Suprapubic skin (tissue), 4 donors: Measurements from ENCODE around the gene DNAH10. TPM values are rescaled to one million over a fixed set of nuclear protein-coding genes. Genes with fewer than 3 reads are reported as not detected.
"Not testable (repeated sequence)": the region's sequence is repeated elsewhere in the genome, so short reads cannot be mapped to it uniquely, and the experiment has no call there.

Source experiments
- DNase-seq, 2 donors: peaks; one replicate each; pipeline ENCODE4 v3.0.0-alpha.2; 2019; ENCODE audit warnings: low spot score in 2 of 2
- H3K27ac ChIP-seq: fragments of 200-600 bp; sonication (generic); one replicate; pipeline ENCODE4 v1.5.1; 2019
- H3K27me3 ChIP-seq: fragments of 200-600 bp; sonication (generic); one replicate; pipeline ENCODE4 v1.5.1; 2019
- H3K36me3 ChIP-seq: fragments of 200-600 bp; sonication (generic); one replicate; pipeline ENCODE4 v1.5.1; 2019
- H3K4me1 ChIP-seq: fragments of 200-600 bp; sonication (generic); one replicate; pipeline ENCODE4 v1.5.1; 2019
- H3K4me3 ChIP-seq: fragments of 200-600 bp; sonication (generic); one replicate; pipeline ENCODE4 v1.5.1; 2019; ENCODE audit warnings: mild to moderate bottlenecking
- H3K9me3 ChIP-seq: fragments of 200-600 bp; sonication (generic); one replicate; pipeline ENCODE4 v1.5.1; 2019
- EP300 ChIP-seq: sonication (generic); formaldehyde crosslinking; IDR thresholded peaks from one replicate; pipeline ENCODE4 v1.6.1; 2017; ENCODE audit warnings: antibody characterized with exemption
- POLR2A ChIP-seq, 2 donors: fragments of 450-650 bp; IDR thresholded peaks; one replicate each; pipeline ENCODE4 v1.6.1; 2017; ENCODE audit warnings: antibody characterized with exemption in 2 of 2, mild to moderate bottlenecking in 2 of 2, moderate library complexity in 2 of 2
- POLR2AphosphoS5 ChIP-seq, 3 donors: sonication (generic); formaldehyde crosslinking; IDR thresholded peaks; one replicate each; pipeline ENCODE4 v1.6.1; 2017; ENCODE audit warnings: antibody characterized with exemption in 3 of 3
- WGBS: methylation state at CpG from one replicate; pipeline ENCODE4 v1.1.5; 2018; 5-methylcytosine and 5-hydroxymethylcytosine counted together
- total RNA-seq, 4 donors: library from RNA; depleted of rRNA; stranded (reverse); fragments of >200 nt; gene quantifications; one replicate each; pipeline ENCODE4 v1.1.0, GENCODE V29; 2016
- TF ChIP-seq, protein P1 (sequence below), 2 donors: fragments of 200-600 bp in 1 of 2; fragments of 450-650 bp in 1 of 2; sonication (generic) in 1 of 2; IDR thresholded peaks; one replicate each; pipeline ENCODE4 v1.5.1; 2016 to 2019; ENCODE audit warnings: antibody characterized with exemption in 2 of 2, mild to moderate bottlenecking in 1 of 2, moderate library complexity in 1 of 2

Gene DNAH10
- total RNA-seq, 4 donors from 2014 or later = 0.13 to 1.2 (median 0.19) TPM; not detected in 1

GRCh38 chr12:123945287-123946151 is 183.4 kb downstream of the DNAH10 start:
- Histone ChIP-seq H3K9me3 (no peaks in the 10 kb centered on the region), H3K4me3 (no peak overlapping the region), H3K27me3 (no peaks in the 10 kb centered on the region), H3K27ac (no peak overlapping the region), H3K4me1 (no peaks in the 10 kb centered on the region), H3K36me3 (peaks cover 49% of the 10 kb centered on the region)
- WGBS = 87% methylated on average over 15 of the region's 25 CpGs
- DNase-seq = peak in 1 of 2 donors; percentile 41
- TF ChIP-seq POLR2A (IDR thresholded peaks at IDR 0.05) (no peak), EP300 (no peak), POLR2AphosphoS5 (IDR thresholded peaks at IDR 0.05) (no peak)
- TF ChIP-seq, protein P1, sequence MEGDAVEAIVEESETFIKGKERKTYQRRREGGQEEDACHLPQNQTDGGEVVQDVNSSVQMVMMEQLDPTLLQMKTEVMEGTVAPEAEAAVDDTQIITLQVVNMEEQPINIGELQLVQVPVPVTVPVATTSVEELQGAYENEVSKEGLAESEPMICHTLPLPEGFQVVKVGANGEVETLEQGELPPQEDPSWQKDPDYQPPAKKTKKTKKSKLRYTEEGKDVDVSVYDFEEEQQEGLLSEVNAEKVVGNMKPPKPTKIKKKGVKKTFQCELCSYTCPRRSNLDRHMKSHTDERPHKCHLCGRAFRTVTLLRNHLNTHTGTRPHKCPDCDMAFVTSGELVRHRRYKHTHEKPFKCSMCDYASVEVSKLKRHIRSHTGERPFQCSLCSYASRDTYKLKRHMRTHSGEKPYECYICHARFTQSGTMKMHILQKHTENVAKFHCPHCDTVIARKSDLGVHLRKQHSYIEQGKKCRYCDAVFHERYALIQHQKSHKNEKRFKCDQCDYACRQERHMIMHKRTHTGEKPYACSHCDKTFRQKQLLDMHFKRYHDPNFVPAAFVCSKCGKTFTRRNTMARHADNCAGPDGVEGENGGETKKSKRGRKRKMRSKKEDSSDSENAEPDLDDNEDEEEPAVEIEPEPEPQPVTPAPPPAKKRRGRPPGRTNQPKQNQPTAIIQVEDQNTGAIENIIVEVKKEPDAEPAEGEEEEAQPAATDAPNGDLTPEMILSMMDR (IDR thresholded peaks at IDR 0.05) = no peak

DNA sequence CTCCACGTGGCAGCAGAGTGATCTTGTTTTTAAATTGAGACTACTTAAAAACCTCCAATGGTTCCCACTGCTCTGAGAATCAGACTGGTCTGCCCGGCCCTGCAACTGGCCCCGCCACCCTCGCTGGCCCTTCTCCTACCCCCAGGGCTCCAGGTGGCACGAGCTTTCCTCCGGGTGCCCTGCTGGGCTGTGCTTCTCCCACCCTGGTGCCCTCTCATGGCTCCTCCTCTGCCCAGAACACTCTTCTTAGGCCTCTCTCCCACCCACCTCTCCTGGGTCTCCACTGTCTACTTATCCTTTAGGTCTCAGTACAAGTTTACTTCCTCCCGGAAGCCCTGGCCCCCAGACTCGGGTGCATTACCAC is 184.0 kb downstream of the DNAH10 start:
- no peaks in the 10 kb centered on the region for H3K27me3 ChIP-seq
- WGBS = 86% methylated on average over 8 of the region's 8 CpGs

DNA sequence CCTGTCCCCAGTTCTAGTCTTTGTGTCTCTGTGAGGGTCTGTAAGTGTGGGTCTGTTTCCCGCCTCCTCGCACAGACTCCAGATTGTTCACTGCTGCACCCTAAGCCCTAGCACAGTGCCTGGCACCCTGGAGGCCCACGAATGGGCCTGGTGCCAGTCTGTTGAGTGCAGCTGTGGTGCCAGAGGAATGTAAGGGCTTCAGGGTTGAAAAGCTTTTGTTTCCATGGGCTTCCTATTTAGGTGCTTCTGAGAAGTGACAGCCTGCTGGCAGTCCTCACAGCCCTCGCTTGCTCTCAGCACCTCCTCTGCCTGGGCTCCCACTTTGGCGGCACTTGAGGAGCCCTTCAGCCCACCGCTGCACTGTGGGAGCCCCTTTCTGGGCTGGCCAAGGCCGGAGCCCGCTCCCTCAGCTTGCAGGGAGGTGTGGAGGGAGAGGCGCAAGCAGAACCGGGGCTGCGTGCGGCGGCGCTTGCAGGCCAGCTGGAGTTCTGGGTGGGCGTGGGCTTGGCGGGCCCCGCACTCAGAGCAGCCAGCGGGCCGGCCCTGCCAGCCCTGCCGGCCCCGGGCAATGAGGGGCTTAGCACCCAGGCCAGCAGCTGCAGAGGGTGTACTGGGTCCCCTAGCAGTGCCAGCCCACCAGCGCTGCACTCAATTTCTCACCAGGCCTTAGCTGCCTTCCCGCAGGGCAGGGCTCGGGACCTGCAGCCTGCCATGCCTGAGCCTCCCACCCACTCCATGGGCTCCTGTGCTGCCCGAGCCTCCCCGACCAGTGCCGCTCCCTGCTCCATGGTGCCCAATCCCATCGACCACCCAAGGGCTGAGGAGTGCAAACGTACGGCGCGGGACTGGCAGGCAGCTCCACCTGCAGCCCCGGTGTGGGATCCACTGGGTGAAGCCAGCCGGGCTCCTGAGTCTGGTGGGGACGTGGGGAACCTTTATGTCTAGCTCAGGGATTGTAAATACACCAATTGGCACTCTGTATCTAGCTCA is 184.7 kb downstream of the DNAH10 start:
- H3K27ac ChIP-seq, H3K4me3 ChIP-seq, DNase-seq: not testable (repeated sequence)

More for the DNA sequence above, 184.0 kb downstream of the DNAH10 start:
- no peaks in the 10 kb centered on the region for H3K9me3 ChIP-seq
- peaks cover 43% of the 10 kb centered on the region for H3K36me3 ChIP-seq
- H3K4me1 ChIP-seq = no peaks in the 10 kb centered on the region
- no peak overlapping the region for H3K27ac ChIP-seq
- TF ChIP-seq POLR2A (IDR thresholded peaks at IDR 0.05) (no peak), EP300 (no peak), POLR2AphosphoS5 (IDR thresholded peaks at IDR 0.05) (no peak)
- TF ChIP-seq, protein P1 (IDR thresholded peaks at IDR 0.05) = no peak
- no peak overlapping the region for H3K4me3 ChIP-seq
- peak in 1 of 2 donors; percentile 57 for DNase-seq

DNA sequence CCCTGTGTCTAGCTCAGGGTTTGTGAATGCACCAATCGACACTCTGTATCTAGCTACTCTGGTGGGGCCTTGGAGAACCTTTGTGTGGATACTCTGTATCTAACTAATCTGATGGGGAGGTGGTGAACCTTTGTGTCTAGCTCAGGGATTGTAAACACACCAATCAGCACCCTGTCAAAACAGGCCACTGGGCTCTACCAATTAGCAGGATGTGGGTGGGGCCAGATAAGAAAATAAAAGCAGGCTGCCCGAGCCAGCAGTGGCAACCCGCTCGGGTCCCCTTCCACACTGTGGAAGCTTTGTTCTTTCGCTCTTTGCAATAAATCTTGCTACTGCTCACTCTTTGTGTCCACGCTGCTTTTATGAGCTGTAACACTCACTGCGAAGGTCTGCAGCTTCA is 185.4 kb downstream of the DNAH10 start:
- not testable (repeated sequence) for H3K27me3 ChIP-seq, H3K4me3 ChIP-seq, H3K27ac ChIP-seq, DNase-seq, H3K9me3 ChIP-seq, H3K4me1 ChIP-seq
- 96% methylated on average over 7 of the region's 7 CpGs for WGBS
- H3K36me3 ChIP-seq = peaks cover 29% of the 10 kb centered on the region

More for the DNA sequence above, 184.7 kb downstream of the DNAH10 start:
- not testable (repeated sequence) for H3K9me3 ChIP-seq, H3K27me3 ChIP-seq, H3K4me1 ChIP-seq
- 98% methylated on average over 23 of the region's 35 CpGs for WGBS
- peaks cover 36% of the 10 kb centered on the region for H3K36me3 ChIP-seq

- Histone ChIP-seq H3K27ac (no peak overlapping the region), H3K27me3 (no peaks in the 10 kb centered on the region), H3K9me3 (no peaks in the 10 kb centered on the region), H3K4me3 (no peak overlapping the region), H3K36me3 (peaks cover 21% of the 10 kb centered on the region), H3K4me1 (no peaks in the 10 kb centered on the region)
- TF ChIP-seq POLR2A (IDR thresholded peaks at IDR 0.05) = no peak
- WGBS = 94% methylated on average over 11 of the region's 11 CpGs
- DNase-seq = no peak
Measured at GRCh38 chr12:123948401-123948795, 186.3 kb downstream of the DNAH10 start.

GRCh38 chr12:123948796-123949769 is 187.0 kb downstream of the DNAH10 start:
- no peaks in the 10 kb centered on the region for H3K27me3 ChIP-seq
- no peak overlapping the region for H3K4me3 ChIP-seq
- peak in 1 of 2 donors; percentile 41 for DNase-seq
- H3K4me1 ChIP-seq = no peaks in the 10 kb centered on the region
- 89% methylated on average over 19 of the region's 19 CpGs for WGBS
- H3K36me3 ChIP-seq = peaks cover 15% of the 10 kb centered on the region
- H3K9me3 ChIP-seq = no peaks in the 10 kb centered on the region
- no peak overlapping the region for H3K27ac ChIP-seq
- no peak for TF ChIP-seq POLR2A (IDR thresholded peaks at IDR 0.05)
